ENCODE results near the gene PGPEP1.
"Not testable (repeated sequence)": the region's sequence is repeated elsewhere in the genome, so short reads cannot be mapped to it uniquely, and the experiment has no call there.

PGPEP1 gene

DNA sequence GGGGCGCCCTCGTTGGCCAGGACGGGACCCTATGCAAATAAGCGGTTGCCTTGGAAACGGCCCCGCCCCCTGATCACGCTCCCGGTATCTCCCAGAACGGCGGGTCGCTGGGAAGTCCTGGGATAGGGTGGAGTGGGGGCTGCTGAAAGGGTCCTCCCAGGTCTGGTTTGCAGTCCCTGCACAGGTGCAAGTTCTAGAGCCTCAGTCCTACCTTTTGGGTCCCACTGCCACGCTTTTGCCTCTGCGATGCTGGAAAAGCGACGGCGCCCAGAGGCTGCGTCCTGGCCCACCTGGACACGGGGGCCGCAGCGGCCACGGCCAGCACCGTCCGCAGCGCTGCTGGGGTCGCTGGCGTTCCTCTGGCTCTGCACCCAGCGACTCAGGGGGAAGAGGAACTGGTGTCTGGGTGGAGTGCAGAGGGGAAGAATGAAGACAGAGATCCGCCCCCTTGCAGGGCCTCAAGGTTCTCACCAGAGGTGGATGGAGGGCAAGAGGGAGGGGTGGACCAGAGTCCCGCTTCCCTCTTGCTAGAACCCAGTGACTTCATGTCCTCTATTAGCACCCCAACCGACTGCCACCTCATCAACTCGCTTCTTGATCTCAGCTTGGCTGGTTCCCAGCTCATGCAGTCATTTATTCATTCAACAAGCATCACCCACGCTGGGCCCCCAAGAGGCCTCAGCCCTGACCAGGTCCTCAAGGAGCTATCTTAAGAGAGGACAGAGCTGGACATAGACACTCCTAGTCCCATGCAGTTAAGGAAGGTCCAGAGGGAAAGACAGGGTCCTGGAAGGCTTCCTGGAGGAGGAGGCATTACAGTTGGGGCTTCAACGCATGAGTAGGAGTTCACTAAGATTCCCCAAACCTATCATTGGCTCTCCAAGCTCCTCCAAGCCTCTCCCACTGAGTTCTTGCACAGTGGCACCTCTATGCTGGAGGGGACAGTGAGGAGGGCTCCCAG lies 57.1 kb downstream of the PGPEP1 start, which contains the start of gene LRRC25:
Gene LRRC25, minus strand, starts transcription at position 381 of the 961 bp plus-strand sequence. CDS start 659 bp downstream, outside the sequence.
- Mint-ChIP-seq H3K27ac (no peak within 1 kb of the TSS), H3K4me3 (peak within 1 kb of the TSS in 2 of 3 experiments; percentile 19), H3K9me3 (no peaks in the 10 kb centered on the region), H3K4me1 (peaks cover 17% of the 10 kb centered on the region), H3K27me3 (ENCODE audit: low read depth) (peaks cover 9% of the 10 kb centered on the region), H3K36me3 (ENCODE audit: low read depth) (no peaks in the 10 kb centered on the region)
- TF ChIP-seq CTCF (IDR thresholded peaks at IDR 0.05; ENCODE audit: unreplicated experiment in 3 of 3) = no peak

DNA sequence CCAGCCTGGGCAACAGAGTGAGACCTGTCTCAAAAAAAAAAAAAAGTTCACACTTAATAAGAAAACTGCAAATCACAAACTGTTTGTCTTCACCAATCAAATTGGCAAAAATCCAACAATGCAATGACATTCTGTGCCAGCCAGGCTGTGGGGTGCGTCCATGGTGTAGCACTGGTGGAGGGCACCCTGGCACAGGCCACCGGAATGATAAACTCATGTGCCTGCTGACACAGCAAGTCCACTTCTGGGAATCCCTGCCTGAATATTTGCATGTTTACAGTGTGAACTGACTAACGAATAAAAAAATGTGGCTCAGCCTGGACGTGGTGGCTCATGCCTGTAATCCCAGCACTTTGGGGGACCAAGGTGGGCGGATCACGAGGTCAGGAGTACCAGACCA lies 58.6 kb downstream of the PGPEP1 start:
- Mint-ChIP-seq H3K4me3 (no peak overlapping the region), H3K9me3 (no peaks in the 10 kb centered on the region), H3K27me3 (ENCODE audit: low read depth) (peaks cover 9% of the 10 kb centered on the region), H3K27ac (no peak overlapping the region), H3K4me1 (peaks cover 24% of the 10 kb centered on the region), H3K36me3 (ENCODE audit: low read depth) (no peaks in the 10 kb centered on the region)
- TF ChIP-seq CTCF (IDR thresholded peaks at IDR 0.05; ENCODE audit: unreplicated experiment in 3 of 3) = no peak

- peak overlapping the region; percentile 8 to 70 (median 55) for H3K4me3 Mint-ChIP-seq
Observed at GRCh38 chr19:18401580-18402112, 61.2 kb downstream of the PGPEP1 start.

GRCh38 chr19:18402455-18403248 lies 62.3 kb downstream of the PGPEP1 start:
- not testable (repeated sequence) for H3K27me3 Mint-ChIP-seq (ENCODE audit: low read depth); H3K9me3 Mint-ChIP-seq; H3K36me3 Mint-ChIP-seq (ENCODE audit: low read depth)
- Mint-ChIP-seq H3K27ac (peak overlapping the region; percentile 96 to 98 (median 98)), H3K4me1 (peaks cover 24% of the 10 kb centered on the region), H3K4me3 (peak overlapping the region; percentile 34 to 68 (median 53))

More at GRCh38 chr19:18401580-18402112, 61.2 kb downstream of the PGPEP1 start:
- peaks cover 9% of the 10 kb centered on the region for H3K27me3 Mint-ChIP-seq (ENCODE audit: low read depth)
- peak; percentile 46 to 51 (median 51) for TF ChIP-seq CTCF (IDR thresholded peaks at IDR 0.05; ENCODE audit: unreplicated experiment in 3 of 3)
- peak overlapping the region; percentile 96 to 98 (median 98) for H3K27ac Mint-ChIP-seq
- peaks cover 24% of the 10 kb centered on the region for H3K4me1 Mint-ChIP-seq
- no peaks in the 10 kb centered on the region for H3K9me3 Mint-ChIP-seq
- no peaks in the 10 kb centered on the region for H3K36me3 Mint-ChIP-seq (ENCODE audit: low read depth)

GRCh38 chr19:18405754-18406153 lies 65.4 kb downstream of the PGPEP1 start:
- H3K9me3 Mint-ChIP-seq; H3K36me3 Mint-ChIP-seq (ENCODE audit: low read depth); H3K27ac Mint-ChIP-seq; H3K4me3 Mint-ChIP-seq; H3K27me3 Mint-ChIP-seq (ENCODE audit: low read depth): not testable (repeated sequence)
- peaks cover 28% of the 10 kb centered on the region for H3K4me1 Mint-ChIP-seq

DNA sequence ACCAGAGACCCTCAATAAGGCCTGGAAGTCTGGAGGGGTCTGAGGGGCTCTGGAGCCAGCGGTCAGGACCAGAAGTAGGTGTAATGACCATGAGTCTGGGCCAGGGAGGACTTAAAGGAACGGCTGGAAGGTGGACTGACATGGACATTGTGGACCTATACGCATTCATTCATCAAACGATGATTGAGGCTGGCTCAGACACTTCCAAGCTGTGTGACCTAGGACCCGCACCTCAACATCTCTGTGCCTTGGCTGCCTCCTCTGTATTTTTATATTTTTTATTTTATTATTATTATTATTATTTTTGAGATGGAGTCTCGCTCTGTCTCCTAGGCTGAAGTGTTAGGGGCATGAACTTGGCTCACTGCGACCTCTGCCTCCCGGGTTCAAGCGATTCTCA lies 66.4 kb downstream of the PGPEP1 start:
- H3K27ac Mint-ChIP-seq = no peak overlapping the region
- H3K36me3 Mint-ChIP-seq (ENCODE audit: low read depth) = no peaks in the 10 kb centered on the region
- peaks cover 22% of the 10 kb centered on the region for H3K4me1 Mint-ChIP-seq
- no peaks in the 10 kb centered on the region for H3K27me3 Mint-ChIP-seq (ENCODE audit: low read depth)
- H3K9me3 Mint-ChIP-seq = no peaks in the 10 kb centered on the region
- TF ChIP-seq CTCF (IDR thresholded peaks at IDR 0.05; ENCODE audit: unreplicated experiment in 3 of 3) = no peak
- H3K4me3 Mint-ChIP-seq = no peak overlapping the region
